GM12873 (cell line): ENCODE results near the gene VAT1L.

Source experiments
- TF ChIP-seq, protein P1 (sequence below): IDR thresholded peaks from 2 replicates; pipeline ENCODE4 v1.5.1; 2012; ENCODE audit warnings: low read depth, mild to moderate bottlenecking, moderate library complexity, low read length, control low read depth; ENCODE audit not compliant: insufficient read depth; ENCODE audit errors: missing control alignments

Gene VAT1L

DNA sequence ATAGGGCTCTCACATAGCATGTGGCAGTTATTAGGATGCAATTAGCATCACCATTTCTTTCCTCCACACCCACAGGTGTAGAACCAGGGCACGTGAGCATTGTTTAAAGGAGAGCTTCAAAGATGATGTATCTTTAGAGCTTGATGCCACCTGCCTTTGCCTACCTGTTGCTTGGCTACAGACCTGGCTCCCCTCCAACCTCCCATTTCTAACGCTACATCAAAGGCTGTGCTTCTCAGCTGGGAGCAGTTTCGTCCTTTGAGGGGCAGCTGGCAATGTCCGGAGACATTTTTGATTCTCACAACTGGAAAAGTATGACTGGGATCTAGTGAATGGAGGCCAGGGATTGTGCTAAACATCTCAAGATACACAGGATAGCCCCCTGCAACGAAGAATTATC, 155.4 kb downstream of the VAT1L start:
- TF ChIP-seq, protein P1, sequence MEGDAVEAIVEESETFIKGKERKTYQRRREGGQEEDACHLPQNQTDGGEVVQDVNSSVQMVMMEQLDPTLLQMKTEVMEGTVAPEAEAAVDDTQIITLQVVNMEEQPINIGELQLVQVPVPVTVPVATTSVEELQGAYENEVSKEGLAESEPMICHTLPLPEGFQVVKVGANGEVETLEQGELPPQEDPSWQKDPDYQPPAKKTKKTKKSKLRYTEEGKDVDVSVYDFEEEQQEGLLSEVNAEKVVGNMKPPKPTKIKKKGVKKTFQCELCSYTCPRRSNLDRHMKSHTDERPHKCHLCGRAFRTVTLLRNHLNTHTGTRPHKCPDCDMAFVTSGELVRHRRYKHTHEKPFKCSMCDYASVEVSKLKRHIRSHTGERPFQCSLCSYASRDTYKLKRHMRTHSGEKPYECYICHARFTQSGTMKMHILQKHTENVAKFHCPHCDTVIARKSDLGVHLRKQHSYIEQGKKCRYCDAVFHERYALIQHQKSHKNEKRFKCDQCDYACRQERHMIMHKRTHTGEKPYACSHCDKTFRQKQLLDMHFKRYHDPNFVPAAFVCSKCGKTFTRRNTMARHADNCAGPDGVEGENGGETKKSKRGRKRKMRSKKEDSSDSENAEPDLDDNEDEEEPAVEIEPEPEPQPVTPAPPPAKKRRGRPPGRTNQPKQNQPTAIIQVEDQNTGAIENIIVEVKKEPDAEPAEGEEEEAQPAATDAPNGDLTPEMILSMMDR = no peak

DNA sequence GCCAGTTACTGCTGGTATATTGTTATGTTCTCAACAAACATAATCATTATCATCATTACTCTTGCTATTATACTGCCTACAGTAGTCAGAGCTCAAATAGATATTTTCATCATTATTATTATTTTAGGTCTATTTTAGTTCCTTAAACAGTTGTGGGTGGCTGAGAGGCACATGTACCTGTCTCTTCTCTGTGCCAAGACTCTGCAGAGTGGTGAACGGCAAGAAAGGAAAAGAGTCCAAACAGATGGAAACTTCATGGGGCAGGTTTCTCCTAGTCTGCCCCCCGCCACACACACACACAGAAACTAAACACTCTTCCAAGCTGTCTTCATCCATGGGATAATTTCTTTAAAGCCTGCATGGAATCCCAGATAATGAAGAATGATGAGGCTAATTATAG, 156.3 kb downstream of the VAT1L start:
- TF ChIP-seq, protein P1 = no peak

DNA sequence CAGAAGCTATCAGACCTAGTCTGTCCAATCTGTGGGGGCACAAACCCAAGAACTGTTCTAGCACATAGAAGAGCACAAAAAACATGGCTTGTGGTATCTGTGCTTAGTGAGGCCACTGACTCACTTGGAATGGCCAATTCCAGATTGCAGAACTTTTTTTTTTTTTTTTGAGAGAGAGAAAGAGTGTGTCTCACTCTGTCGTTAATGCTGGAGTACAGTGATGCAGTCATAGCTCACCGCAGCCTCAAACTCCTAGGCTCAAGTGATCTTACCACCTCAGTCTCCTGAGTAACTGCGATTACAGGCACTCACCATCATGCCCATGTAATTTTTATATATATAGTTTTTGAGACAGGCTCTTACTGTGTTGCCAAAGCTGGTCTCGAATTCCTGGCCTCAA, 156.8 kb downstream of the VAT1L start:
- TF ChIP-seq, protein P1 = no peak

DNA sequence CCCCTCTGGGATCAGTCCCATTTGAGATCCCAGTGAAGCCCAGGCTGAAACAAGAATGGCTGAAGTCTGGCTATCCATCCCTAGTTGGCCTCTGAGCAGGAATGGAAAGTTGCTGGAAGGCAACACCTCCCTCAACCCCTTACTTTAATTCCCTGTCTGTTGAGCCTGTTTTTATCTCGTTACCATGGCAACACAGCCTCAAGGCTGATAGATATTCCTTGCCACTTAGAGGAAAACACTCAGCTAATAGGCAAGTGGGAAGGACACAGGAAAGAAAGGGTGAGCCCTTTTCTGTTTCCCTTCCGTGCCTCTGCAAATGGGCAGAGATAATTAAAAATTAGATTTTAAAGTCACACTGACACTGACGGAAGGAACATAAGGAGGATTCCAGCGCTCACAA, 158.5 kb downstream of the VAT1L start:
- TF ChIP-seq, protein P1 = no peak

DNA sequence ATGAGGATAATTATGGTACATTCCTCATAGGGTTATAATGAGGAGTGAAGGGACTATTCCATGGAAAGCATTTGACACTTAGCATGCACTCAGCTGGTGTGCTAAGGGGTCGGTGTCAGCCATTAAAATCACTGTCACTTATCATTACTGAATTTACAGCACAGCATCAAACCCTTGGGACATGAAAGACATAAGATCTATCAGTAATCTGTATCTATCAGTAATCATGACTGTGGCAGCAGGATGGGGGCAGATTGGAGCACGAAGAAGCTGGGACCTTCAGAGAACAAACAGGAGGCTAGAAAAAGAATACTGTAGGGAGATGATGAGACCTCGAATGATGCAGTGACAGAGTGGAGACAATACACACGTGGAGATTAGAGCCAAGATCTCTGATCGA, 160.5 kb downstream of the VAT1L start:
- TF ChIP-seq, protein P1 = no peak

DNA sequence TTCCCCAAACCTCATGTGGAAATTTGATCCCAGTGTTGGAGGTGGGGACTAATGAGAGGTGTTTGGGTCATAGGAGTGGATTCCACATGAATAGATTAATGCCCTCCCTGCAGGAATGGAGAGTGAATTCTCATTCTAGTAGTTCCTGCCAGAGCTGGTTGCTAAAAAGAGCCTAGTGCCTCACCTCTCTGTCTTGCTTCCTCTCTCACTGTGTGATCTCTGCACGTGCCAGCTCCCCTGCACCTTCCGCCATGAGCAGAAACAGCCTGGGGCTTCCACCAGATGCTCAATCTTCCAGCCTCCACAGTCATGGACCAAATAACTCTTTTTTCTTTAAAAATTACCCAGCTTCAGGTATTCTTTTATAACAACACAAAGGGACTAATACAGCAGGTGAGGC, 161.1 kb downstream of the VAT1L start:
- TF ChIP-seq, protein P1 = no peak

DNA sequence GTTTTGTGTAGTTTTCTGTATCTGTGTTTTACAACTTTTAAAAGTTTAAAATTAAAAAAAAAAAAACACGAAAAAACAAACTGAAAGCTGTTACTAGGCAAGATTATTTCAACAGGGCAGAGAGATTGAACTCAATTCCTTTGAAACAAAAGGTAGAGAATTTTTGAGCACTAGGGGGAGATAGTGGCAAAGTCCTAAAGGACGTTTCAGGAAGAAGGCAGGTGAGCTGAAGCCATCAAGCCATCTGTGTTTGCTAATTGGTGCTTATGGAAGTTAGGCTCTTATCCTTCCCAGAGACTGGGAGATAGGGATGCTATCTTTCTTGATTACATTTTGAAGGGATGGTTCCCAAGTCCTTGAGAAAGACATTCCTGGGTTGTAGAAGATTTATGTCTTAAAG, 163.4 kb downstream of the VAT1L start:
- TF ChIP-seq, protein P1 = peak; percentile 55
